HepG2 (cell line): ENCODE results near the gene GPR37L1. TPM values are rescaled to one million over a fixed set of nuclear protein-coding genes. Genes with fewer than 3 reads are reported as not detected.
A peak's percentile ranks its signal among the peaks of the same experiment; 100 is the strongest.

Experiments used
- ATF3 ChIP-seq: sonication (generic); formaldehyde crosslinking; IDR thresholded peaks from 2 replicates; pipeline ENCODE4 v1.4.0; 2020; ENCODE audit warnings: missing genetic modification reagents
- ATF7 ChIP-seq, 2 experiments: fragments of 450-650 bp in 1 of 2; sonication (generic) in 1 of 2; formaldehyde crosslinking in 1 of 2; IDR thresholded peaks; 2 replicates each; pipeline versions ENCODE4 v1.4.0 to v1.6.1; 2016 to 2020; ENCODE audit warnings: antibody characterized with exemption in 1 of 2, mild to moderate bottlenecking in 1 of 2, missing genetic modification reagents in 1 of 2
- EHMT2 ChIP-seq: fragments of 200-600 bp; sonication (generic); IDR thresholded peaks from 2 replicates; pipeline ENCODE4 v1.7.0; 2017; ENCODE audit warnings: antibody characterized with exemption, low read depth, low read length, borderline replicate concordance
- EZH2 ChIP-seq: conservative IDR thresholded peaks from 2 replicates; pipeline ENCODE4 v1.6.1; 2012; ENCODE audit warnings: mild to moderate bottlenecking, low read depth, low read length, moderate library complexity
- GABPA ChIP-seq, 2 experiments: IDR thresholded peaks; 2 replicates each; pipeline ENCODE4 v1.6.1; 2011 to 2016; ENCODE audit warnings: low read depth in 2 of 2, low read length in 1 of 2, missing biosample characterization in 1 of 2, missing genetic modification characterization in 1 of 2
- GMEB2 ChIP-seq: IDR thresholded peaks from 2 replicates; pipeline ENCODE4 v1.6.1; 2016; ENCODE audit warnings: missing biosample characterization, missing genetic modification reagents, low read depth
- KLF16 ChIP-seq, 2 experiments: sonication (generic) in 1 of 2; formaldehyde crosslinking in 1 of 2; IDR thresholded peaks; 2 replicates each; pipeline versions ENCODE4 v1.6.1 to v1.8.0; 2016 to 2023; ENCODE audit warnings: missing genetic modification reagents in 2 of 2, missing compliant biosample characterization in 1 of 2
- NFKB2 ChIP-seq: sonication (generic); formaldehyde crosslinking; IDR thresholded peaks from 2 replicates; pipeline ENCODE4 v1.4.0; 2020; ENCODE audit warnings: missing genetic modification reagents, borderline replicate concordance
- NFYB ChIP-seq: sonication (generic); formaldehyde crosslinking; IDR thresholded peaks from 2 replicates; pipeline ENCODE4 v1.4.0; 2020; ENCODE audit warnings: missing genetic modification reagents
- STAT5B ChIP-seq: sonication (generic); formaldehyde crosslinking; IDR thresholded peaks from 2 replicates; pipeline ENCODE4 v1.4.0; 2020; ENCODE audit warnings: missing genetic modification reagents
- ZBTB20 ChIP-seq: sonication (generic); formaldehyde crosslinking; IDR thresholded peaks from 2 replicates; pipeline ENCODE4 v1.8.1; 2023; ENCODE audit warnings: missing genetic modification reagents, low read depth, mild to moderate bottlenecking, borderline replicate concordance
- ZBTB34 ChIP-seq: sonication (generic); formaldehyde crosslinking; IDR thresholded peaks from 2 replicates; pipeline ENCODE4 v1.8.0; 2022; ENCODE audit warnings: mild to moderate bottlenecking, missing genetic modification reagents
- ZNF225 ChIP-seq: sonication (generic); formaldehyde crosslinking; IDR thresholded peaks from 2 replicates; pipeline ENCODE4 v1.4.0; 2020; ENCODE audit warnings: mild to moderate bottlenecking, missing genetic modification reagents
- polyA plus RNA-seq, 8 experiments: library from polyadenylated mRNA; depleted of rRNA in 3 of 8; stranded (reverse) in 7 of 8; unstranded in 1 of 8; fragments of >200 nt; fragmentation: Illumina TruSeq in 4 of 8; extraction: Trizol in 4 of 8; gene quantifications; 2 replicates each; pipeline versions ENCODE4 v1.2.1 to v1.2.3, GENCODE V29; 2011 to 2016; ENCODE audit warnings: low read depth in 4 of 8, missing spikeins in 1 of 8, mixed read lengths in 1 of 8; ENCODE audit not compliant: insufficient read depth in 1 of 8
- total RNA-seq, 5 experiments: library from RNA; depleted of rRNA; stranded (reverse); fragments of >200 nt; fragmentation: Illumina TruSeq; extraction: Trizol; gene quantifications; 2 replicates each; pipeline ENCODE4 v1.2.3, GENCODE V29; 2016; ENCODE audit warnings: low read depth in 1 of 5
- TF ChIP-seq, protein P1 (sequence below): sonication (generic); formaldehyde crosslinking; IDR thresholded peaks from 2 replicates; pipeline ENCODE4 v1.5.0; 2020; ENCODE audit warnings: mild to moderate bottlenecking, missing genetic modification reagents
- TF ChIP-seq, protein P2 (sequence below): sonication (generic); formaldehyde crosslinking; IDR thresholded peaks from 2 replicates; pipeline ENCODE4 v1.4.0; 2020; ENCODE audit warnings: missing genetic modification reagents
- TF ChIP-seq, protein P3 (sequence below): sonication (generic); formaldehyde crosslinking; IDR thresholded peaks from 2 replicates; pipeline ENCODE4 v1.4.0; 2020; ENCODE audit warnings: missing genetic modification reagents, borderline replicate concordance

GPR37L1 gene
- total and polyA plus RNA-seq, 2 of the 13 experiments (the other 11 are each of a cell fraction or from before 2014, with no cell fraction given), result 0.13 TPM; not detected in 1

GRCh38 chr1:202085682-202086373 lies 36.9 kb upstream of the GPR37L1 start (continued):
- TF ChIP-seq ZNF225 (CRISPR knock-in tag) (no peak), ATF7 (IDR thresholded peaks at IDR 0.05) (peak; percentile 82), ATF7 (CRISPR knock-in tag; IDR thresholded peaks at IDR 0.05) (peak; percentile 92; the same call in 1 of the 2 replicates), ZBTB20 (CRISPR knock-in tag) (no peak; the same call in 1 of the 2 replicates), ZBTB34 (CRISPR knock-in tag) (no peak), GABPA (IDR thresholded peaks at IDR 0.05; ENCODE audit: low read depth, low read length) (no peak), GABPA (CRISPR knock-in tag; IDR thresholded peaks at IDR 0.05; ENCODE audit: low read depth) (peak; percentile 13), NFYB (CRISPR knock-in tag) (peak; percentile 48; the same call in 1 of the 2 replicates), NFKB2 (CRISPR knock-in tag) (no peak), KLF16 (CRISPR knock-in tag; IDR thresholded peaks at IDR 0.05) (peak in 1 of 2 experiments; percentile 43; a peak in 1 of 4 replicates), STAT5B (CRISPR knock-in tag) (no peak), GMEB2 (no peak), EZH2 (no peak), EHMT2 (no peak), ATF3 (CRISPR knock-in tag) (peak; percentile 87)
- TF ChIP-seq, protein P1, sequence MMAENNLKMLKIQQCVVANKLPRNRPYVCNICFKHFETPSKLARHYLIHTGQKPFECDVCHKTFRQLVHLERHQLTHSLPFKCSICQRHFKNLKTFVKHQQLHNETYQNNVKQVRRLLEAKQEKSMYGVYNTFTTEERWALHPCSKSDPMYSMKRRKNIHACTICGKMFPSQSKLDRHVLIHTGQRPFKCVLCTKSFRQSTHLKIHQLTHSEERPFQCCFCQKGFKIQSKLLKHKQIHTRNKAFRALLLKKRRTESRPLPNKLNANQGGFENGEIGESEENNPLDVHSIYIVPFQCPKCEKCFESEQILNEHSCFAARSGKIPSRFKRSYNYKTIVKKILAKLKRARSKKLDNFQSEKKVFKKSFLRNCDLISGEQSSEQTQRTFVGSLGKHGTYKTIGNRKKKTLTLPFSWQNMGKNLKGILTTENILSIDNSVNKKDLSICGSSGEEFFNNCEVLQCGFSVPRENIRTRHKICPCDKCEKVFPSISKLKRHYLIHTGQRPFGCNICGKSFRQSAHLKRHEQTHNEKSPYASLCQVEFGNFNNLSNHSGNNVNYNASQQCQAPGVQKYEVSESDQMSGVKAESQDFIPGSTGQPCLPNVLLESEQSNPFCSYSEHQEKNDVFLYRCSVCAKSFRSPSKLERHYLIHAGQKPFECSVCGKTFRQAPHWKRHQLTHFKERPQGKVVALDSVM, result no peak; the same call in 1 of the 2 replicates
- TF ChIP-seq, protein P2, sequence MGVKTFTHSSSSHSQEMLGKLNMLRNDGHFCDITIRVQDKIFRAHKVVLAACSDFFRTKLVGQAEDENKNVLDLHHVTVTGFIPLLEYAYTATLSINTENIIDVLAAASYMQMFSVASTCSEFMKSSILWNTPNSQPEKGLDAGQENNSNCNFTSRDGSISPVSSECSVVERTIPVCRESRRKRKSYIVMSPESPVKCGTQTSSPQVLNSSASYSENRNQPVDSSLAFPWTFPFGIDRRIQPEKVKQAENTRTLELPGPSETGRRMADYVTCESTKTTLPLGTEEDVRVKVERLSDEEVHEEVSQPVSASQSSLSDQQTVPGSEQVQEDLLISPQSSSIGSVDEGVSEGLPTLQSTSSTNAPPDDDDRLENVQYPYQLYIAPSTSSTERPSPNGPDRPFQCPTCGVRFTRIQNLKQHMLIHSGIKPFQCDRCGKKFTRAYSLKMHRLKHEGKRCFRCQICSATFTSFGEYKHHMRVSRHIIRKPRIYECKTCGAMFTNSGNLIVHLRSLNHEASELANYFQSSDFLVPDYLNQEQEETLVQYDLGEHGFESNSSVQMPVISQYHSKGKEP (CRISPR knock-in tag), result no peak
- TF ChIP-seq, protein P3, sequence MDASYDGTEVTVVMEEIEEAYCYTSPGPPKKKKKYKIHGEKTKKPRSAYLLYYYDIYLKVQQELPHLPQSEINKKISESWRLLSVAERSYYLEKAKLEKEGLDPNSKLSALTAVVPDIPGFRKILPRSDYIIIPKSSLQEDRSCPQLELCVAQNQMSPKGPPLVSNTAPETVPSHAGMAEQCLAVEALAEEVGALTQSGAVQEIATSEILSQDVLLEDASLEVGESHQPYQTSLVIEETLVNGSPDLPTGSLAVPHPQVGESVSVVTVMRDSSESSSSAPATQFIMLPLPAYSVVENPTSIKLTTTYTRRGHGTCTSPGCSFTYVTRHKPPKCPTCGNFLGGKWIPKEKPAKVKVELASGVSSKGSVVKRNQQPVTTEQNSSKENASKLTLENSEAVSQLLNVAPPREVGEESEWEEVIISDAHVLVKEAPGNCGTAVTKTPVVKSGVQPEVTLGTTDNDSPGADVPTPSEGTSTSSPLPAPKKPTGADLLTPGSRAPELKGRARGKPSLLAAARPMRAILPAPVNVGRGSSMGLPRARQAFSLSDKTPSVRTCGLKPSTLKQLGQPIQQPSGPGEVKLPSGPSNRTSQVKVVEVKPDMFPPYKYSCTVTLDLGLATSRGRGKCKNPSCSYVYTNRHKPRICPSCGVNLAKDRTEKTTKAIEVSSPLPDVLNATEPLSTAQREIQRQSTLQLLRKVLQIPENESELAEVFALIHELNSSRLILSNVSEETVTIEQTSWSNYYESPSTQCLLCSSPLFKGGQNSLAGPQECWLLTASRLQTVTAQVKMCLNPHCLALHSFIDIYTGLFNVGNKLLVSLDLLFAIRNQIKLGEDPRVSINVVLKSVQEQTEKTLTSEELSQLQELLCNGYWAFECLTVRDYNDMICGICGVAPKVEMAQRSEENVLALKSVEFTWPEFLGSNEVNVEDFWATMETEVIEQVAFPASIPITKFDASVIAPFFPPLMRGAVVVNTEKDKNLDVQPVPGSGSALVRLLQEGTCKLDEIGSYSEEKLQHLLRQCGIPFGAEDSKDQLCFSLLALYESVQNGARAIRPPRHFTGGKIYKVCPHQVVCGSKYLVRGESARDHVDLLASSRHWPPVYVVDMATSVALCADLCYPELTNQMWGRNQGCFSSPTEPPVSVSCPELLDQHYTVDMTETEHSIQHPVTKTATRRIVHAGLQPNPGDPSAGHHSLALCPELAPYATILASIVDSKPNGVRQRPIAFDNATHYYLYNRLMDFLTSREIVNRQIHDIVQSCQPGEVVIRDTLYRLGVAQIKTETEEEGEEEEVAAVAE (CRISPR knock-in tag), result no peak
